Nephron (organoid): ENCODE measurements around the gene TMEM235.

Experiments used
- H3K27ac Mint-ChIP-seq, 3 experiments: 2 replicates each; pipeline ENCODE4 v1.8.0; 2020; ENCODE audit warnings: mixed read lengths in 3 of 3, mild to moderate bottlenecking in 2 of 3, moderate library complexity in 1 of 3
- H3K27me3 Mint-ChIP-seq: 2 replicates; pipeline ENCODE4 v1.8.0; 2021; ENCODE audit warnings: low read depth, mild to moderate bottlenecking, moderate library complexity, mixed read lengths
- H3K36me3 Mint-ChIP-seq: 2 replicates; pipeline ENCODE4 v1.8.0; 2020; ENCODE audit warnings: low read depth, mixed read lengths
- H3K4me1 Mint-ChIP-seq: 2 replicates; pipeline ENCODE4 v1.8.0; 2020; ENCODE audit warnings: mixed read lengths
- H3K4me3 Mint-ChIP-seq, 3 experiments: 2 replicates each; pipeline ENCODE4 v1.8.0; 2020; ENCODE audit warnings: mild to moderate bottlenecking in 3 of 3, mixed read lengths in 3 of 3, moderate library complexity in 2 of 3
- H3K9me3 Mint-ChIP-seq: 2 replicates; pipeline ENCODE4 v1.8.0; 2020; ENCODE audit warnings: mixed read lengths
- TF ChIP-seq, protein P1 (sequence below), 3 experiments: fragments of 200-600 bp; sonication (generic); IDR thresholded peaks; one replicate each; pipeline ENCODE4 v1.5.0; 2021; ENCODE audit warnings: antibody characterized with exemption in 3 of 3; ENCODE audit not compliant: unreplicated experiment in 3 of 3

The TMEM235 gene

DNA sequence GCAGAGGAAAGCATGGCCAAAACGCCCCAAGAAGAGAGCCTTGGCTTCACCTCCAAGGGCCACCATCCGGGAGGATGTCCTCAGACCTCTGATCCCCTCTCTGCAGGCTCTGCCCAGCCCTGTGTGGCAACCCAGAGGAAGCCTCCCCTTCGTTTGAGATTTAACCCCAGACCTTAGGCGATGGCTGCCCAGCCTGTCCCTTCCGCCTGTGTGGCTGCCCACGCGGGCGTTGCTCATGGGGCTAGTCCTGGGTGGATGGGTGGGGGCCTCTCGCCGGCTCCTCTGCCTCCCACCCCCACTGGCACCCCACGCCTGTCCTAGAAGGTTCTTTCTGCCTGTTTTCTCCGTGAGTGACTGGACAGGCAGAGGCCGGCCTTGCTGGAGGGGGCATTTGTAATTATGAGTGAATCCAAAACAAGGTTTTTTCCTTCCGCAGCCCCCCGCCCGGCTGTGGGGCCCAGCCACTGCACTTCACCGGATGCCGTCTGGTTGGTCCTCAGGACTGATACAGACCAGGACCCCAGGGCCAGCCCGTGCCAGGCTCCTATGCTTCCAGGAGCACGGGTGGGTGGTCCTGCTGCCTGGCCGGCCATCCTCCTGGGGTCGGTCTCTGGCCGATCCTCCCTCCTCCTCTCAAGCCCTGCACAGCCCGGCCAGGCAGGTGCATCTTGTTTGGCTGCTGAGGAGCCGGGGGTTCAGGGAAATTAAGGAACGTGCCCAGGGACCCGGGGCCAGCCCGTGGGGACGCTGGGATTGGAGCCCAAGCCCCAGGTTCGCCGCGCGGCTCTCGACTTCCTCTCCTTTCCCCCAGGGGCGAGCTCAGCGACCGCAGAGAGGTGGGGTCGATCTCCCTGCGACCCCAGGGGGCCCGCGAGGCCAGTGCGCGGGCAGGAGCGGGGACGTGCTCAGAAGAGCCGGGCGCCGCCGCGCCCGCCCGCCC, at the start of gene TMEM235:
Gene TMEM235 (plus strand): TSS at position 636 of the 940 bp plus-strand sequence. CDS start 393 bp downstream, outside the sequence.
- Mint-ChIP-seq H3K36me3 (no peaks in the 10 kb centered on the region), H3K4me1 (peaks cover 23% of the 10 kb centered on the region), H3K9me3 (no peaks in the 10 kb centered on the region), H3K27ac (no peak within 1 kb of the TSS), H3K27me3 (peaks cover 71% of the 10 kb centered on the region), H3K4me3 (peak within 1 kb of the TSS in 1 of 3 experiments; percentile 70)
- TF ChIP-seq, protein P1, sequence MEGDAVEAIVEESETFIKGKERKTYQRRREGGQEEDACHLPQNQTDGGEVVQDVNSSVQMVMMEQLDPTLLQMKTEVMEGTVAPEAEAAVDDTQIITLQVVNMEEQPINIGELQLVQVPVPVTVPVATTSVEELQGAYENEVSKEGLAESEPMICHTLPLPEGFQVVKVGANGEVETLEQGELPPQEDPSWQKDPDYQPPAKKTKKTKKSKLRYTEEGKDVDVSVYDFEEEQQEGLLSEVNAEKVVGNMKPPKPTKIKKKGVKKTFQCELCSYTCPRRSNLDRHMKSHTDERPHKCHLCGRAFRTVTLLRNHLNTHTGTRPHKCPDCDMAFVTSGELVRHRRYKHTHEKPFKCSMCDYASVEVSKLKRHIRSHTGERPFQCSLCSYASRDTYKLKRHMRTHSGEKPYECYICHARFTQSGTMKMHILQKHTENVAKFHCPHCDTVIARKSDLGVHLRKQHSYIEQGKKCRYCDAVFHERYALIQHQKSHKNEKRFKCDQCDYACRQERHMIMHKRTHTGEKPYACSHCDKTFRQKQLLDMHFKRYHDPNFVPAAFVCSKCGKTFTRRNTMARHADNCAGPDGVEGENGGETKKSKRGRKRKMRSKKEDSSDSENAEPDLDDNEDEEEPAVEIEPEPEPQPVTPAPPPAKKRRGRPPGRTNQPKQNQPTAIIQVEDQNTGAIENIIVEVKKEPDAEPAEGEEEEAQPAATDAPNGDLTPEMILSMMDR (IDR thresholded peaks at IDR 0.05; ENCODE audit: unreplicated experiment in 3 of 3), result no peak

DNA sequence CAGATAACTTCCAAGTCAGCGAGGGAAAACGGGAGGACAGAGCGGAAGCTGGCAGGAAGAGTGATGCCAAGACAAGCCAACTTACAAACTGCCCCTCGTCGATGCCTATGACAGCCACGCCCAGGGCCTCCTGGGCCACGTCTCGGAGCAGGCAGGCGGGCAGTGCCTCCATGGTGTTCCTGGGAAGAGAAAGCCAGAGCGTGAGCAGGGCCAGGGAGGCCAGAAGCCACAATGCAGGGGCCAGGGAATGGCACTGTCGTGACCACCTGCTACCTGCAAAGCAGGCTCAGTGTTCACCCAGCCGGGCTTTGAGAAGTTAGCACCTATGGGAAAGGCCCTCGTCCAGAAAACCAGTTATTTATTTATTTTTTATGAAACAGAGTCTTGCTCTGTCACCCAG, 48.9 kb upstream of the TMEM235 start:
- TF ChIP-seq, protein P1 (IDR thresholded peaks at IDR 0.05; ENCODE audit: unreplicated experiment in 3 of 3), result no peak
- peaks cover 50% of the 10 kb centered on the region for H3K4me1 Mint-ChIP-seq
- H3K36me3 Mint-ChIP-seq, result peaks cover 31% of the 10 kb centered on the region
- H3K4me3 Mint-ChIP-seq, result peak overlapping the region in 2 of 3 experiments; percentile 13 to 46
- no peaks in the 10 kb centered on the region for H3K27me3 Mint-ChIP-seq
- no peaks in the 10 kb centered on the region for H3K9me3 Mint-ChIP-seq
- H3K27ac Mint-ChIP-seq, result peak overlapping the region in 1 of 3 experiments; percentile 79

DNA sequence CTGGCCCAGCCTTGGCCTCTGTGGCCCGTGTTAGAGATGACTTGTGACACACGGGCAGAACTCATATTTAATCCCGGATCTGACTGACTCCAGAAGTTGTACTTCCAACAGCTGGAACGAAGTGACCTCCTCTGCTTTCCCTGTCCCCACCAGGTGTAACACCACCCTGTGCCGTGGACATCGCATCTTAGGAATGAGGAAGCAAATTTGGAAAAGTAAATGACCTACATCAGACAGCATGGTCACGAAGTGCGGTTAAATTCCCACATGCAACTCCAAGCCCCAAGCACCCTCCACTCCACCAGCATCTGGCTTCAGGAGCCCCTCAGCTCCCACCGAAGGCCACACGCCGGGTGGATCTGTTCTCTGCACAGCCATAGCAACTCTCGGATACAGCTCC, 47.5 kb upstream of the TMEM235 start:
- peaks cover 52% of the 10 kb centered on the region for H3K4me1 Mint-ChIP-seq
- peaks cover 30% of the 10 kb centered on the region for H3K36me3 Mint-ChIP-seq
- peak overlapping the region; percentile 83 to 97 (median 89) for H3K27ac Mint-ChIP-seq
- H3K27me3 Mint-ChIP-seq, result no peaks in the 10 kb centered on the region
- H3K4me3 Mint-ChIP-seq, result peak overlapping the region; percentile 81 to 84 (median 82)
- no peaks in the 10 kb centered on the region for H3K9me3 Mint-ChIP-seq
- TF ChIP-seq, protein P1 (IDR thresholded peaks at IDR 0.05; ENCODE audit: unreplicated experiment in 3 of 3), result no peak

DNA sequence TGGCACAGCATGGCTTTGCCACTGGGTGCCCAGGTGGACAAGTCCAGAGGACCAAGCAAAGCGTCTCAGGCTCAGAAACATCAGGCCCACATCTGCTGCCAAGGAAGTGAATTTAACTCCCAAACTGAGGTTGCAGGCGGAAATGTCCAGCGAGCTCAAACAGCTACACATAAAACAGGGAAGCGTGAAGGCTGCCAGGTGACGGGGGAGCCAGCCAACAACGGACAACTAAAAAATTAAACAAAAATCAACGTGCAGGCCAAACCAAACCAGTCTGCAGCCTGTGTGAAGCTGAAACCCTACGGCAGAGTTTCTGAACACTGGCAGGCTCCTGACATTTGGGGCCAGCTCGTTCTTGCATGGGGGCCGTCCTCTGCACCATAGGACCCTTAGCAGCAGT, 47.1 kb upstream of the TMEM235 start:
- no peaks in the 10 kb centered on the region for H3K27me3 Mint-ChIP-seq
- H3K9me3 Mint-ChIP-seq, result no peaks in the 10 kb centered on the region
- TF ChIP-seq, protein P1 (IDR thresholded peaks at IDR 0.05; ENCODE audit: unreplicated experiment in 3 of 3), result no peak
- H3K36me3 Mint-ChIP-seq, result peaks cover 26% of the 10 kb centered on the region
- H3K4me3 Mint-ChIP-seq, result peak overlapping the region; percentile 81 to 84 (median 82)
- H3K27ac Mint-ChIP-seq, result peak overlapping the region; percentile 83 to 97 (median 89)
- H3K4me1 Mint-ChIP-seq, result peaks cover 48% of the 10 kb centered on the region

DNA sequence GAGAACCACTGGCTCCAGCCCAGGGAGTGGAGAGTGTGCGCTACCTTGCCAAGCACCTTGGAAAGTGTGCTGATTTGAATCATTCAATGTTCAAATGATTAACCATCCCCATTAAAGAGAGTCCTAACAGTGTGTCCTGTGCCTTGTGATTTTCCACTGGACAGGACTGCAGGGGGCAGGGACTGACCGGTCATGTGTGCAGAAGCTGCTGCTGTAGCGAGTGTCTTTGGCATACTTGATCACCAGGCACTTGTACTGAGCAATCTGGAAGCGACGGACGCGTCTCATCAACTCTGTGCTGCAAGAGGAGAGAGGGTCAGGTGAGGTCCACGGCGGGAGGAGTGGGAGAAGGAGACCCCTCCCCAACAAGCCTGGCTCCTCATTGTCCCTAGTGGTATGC, 46.6 kb upstream of the TMEM235 start:
- no peaks in the 10 kb centered on the region for H3K27me3 Mint-ChIP-seq
- TF ChIP-seq, protein P1 (IDR thresholded peaks at IDR 0.05; ENCODE audit: unreplicated experiment in 3 of 3), result no peak
- H3K9me3 Mint-ChIP-seq, result no peaks in the 10 kb centered on the region
- H3K4me1 Mint-ChIP-seq, result peaks cover 46% of the 10 kb centered on the region
- peak overlapping the region; percentile 83 to 97 (median 89) for H3K27ac Mint-ChIP-seq
- peaks cover 23% of the 10 kb centered on the region for H3K36me3 Mint-ChIP-seq
- H3K4me3 Mint-ChIP-seq, result peak overlapping the region; percentile 81 to 84 (median 82)
